CD4-positive, alpha-beta memory T cell (primary cell): Measurements from ENCODE around the gene TRPC4. TPM values are rescaled to one million over a fixed set of nuclear protein-coding genes. Genes with fewer than 3 reads are reported as not detected.

ENCODE experiments used
- CTCF ChIA-PET: fragments of 350-600 bp; sonication (Branson Sonifier 250); formaldehyde crosslinking; loops from one replicate; lab custom pipeline; 2021; ENCODE audit warnings: inconsistent platforms; ENCODE audit not compliant: partially characterized antibody; lab: Charles Lee
- POLR2A ChIA-PET: fragments of 350-600 bp; sonication (Branson Sonifier 250); formaldehyde crosslinking; loops from one replicate; lab custom pipeline; 2021; ENCODE audit not compliant: partially characterized antibody; lab: Charles Lee
- DNase-seq, 5 donors: peaks; one replicate each; pipeline versions ENCODE4 v3.0.0 to v3.0.0-alpha.2; 2020 to 2022; ENCODE audit warnings: mixed read lengths in 1 of 5
- H3K27ac ChIP-seq: one replicate; pipeline ENCODE4 v1.7.0; 2013; ENCODE audit warnings: low read depth, low read length
- H3K27me3 ChIP-seq: 2 replicates; pipeline ENCODE4 v1.7.0; 2013; ENCODE audit warnings: mild to moderate bottlenecking, low read length, moderate library complexity; ENCODE audit not compliant: insufficient read depth
- H3K36me3 ChIP-seq: 2 replicates; pipeline ENCODE4 v1.7.0; 2013; ENCODE audit warnings: mild to moderate bottlenecking, low read length, moderate library complexity; ENCODE audit not compliant: insufficient read depth
- H3K4me1 ChIP-seq: 2 replicates; pipeline ENCODE4 v1.7.0; 2013; ENCODE audit warnings: mild to moderate bottlenecking, low read length, moderate library complexity; ENCODE audit not compliant: insufficient read depth
- H3K4me3 ChIP-seq, 2 donors: one replicate each; pipeline ENCODE4 v1.7.0; 2013; ENCODE audit warnings: low read length in 2 of 2, mild to moderate bottlenecking in 1 of 2
- H3K9me3 ChIP-seq, 2 donors: one replicate each; pipeline ENCODE4 v1.7.0; 2013; ENCODE audit warnings: low read length in 2 of 2, control low read depth in 1 of 2; ENCODE audit not compliant: control insufficient read depth in 1 of 2
- H3K27ac Mint-ChIP-seq, 7 donors: one replicate each; pipeline ENCODE4 v1.8.0; 2020 to 2021; ENCODE audit warnings: mixed read lengths in 7 of 7, mild to moderate bottlenecking in 6 of 7, inconsistent platforms in 3 of 7, moderate library complexity in 3 of 7
- H3K27me3 Mint-ChIP-seq, 2 donors: one replicate each; pipeline ENCODE4 v1.8.0; 2020 to 2021; ENCODE audit warnings: mixed read lengths in 2 of 2
- H3K36me3 Mint-ChIP-seq, 2 donors: one replicate each; pipeline ENCODE4 v1.8.0; 2020 to 2021; ENCODE audit warnings: mixed read lengths in 2 of 2, inconsistent platforms in 1 of 2, mild to moderate bottlenecking in 1 of 2
- H3K4me1 Mint-ChIP-seq, 4 donors: one replicate each; pipeline ENCODE4 v1.8.0; 2020 to 2021; ENCODE audit warnings: mixed read lengths in 4 of 4, mild to moderate bottlenecking in 1 of 4
- H3K4me3 Mint-ChIP-seq, 8 donors: one replicate each; pipeline ENCODE4 v1.8.0; 2020 to 2021; ENCODE audit warnings: mixed read lengths in 8 of 8, mild to moderate bottlenecking in 7 of 8, moderate library complexity in 6 of 8, inconsistent platforms in 3 of 8
- H3K9me3 Mint-ChIP-seq, 8 donors: one replicate each; pipeline ENCODE4 v1.8.0; 2020 to 2021; ENCODE audit warnings: mixed read lengths in 8 of 8, mild to moderate bottlenecking in 5 of 8, inconsistent platforms in 3 of 8, moderate library complexity in 1 of 8
- intact Hi-C: fragments of 100-400 bp; cut with micrococcal nuclease; formaldehyde crosslinking; loops from one replicate; pipeline ENCODE4 v1.15.1; 2023
- polyA plus RNA-seq, 2 donors: library from polyadenylated mRNA; unstranded; fragments of 300-500 nt; fragmentation: Illumina TruSeq; gene quantifications; one replicate each; pipeline ENCODE4 v1.2.3, GENCODE V29; 2021
- total RNA-seq, 2 experiments: library from RNA; stranded (reverse); gene quantifications; one replicate each; pipeline ENCODE4 v1.2.3, GENCODE V29; 2021

TRPC4 gene
- total and polyA plus RNA-seq, 4 experiments from 2014 or later = not detected

DNA sequence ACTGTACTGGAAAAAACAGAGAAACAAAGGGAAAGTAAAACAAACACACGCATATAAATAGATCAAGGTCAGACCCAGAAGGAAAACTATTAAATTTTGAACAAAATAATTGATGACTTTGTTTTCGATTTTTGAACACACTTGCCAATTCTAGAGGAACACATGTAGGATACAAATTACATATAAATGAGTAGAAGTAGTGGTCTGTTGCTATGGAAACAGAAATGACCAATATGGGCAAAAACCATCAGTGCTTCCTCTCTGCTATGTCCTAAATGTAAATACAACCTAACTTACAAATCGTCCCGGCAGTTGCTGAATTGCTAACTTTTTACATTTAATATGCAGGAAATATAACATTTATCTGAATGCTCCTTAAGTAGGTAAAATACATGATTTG, 205.8 kb downstream of the TRPC4 start:
- H3K27me3 Mint-ChIP-seq = no peaks in the 10 kb centered on the region
- Histone ChIP-seq H3K9me3 (no peaks in the 10 kb centered on the region), H3K4me1 (no peaks in the 10 kb centered on the region), H3K4me3 (no peak overlapping the region), H3K27me3 (no peaks in the 10 kb centered on the region), H3K27ac (no peak overlapping the region), H3K36me3 (no peaks in the 10 kb centered on the region)
- DNase-seq = no peak
- no peak overlapping the region for H3K27ac Mint-ChIP-seq
- no peaks in the 10 kb centered on the region for H3K36me3 Mint-ChIP-seq
- H3K4me1 Mint-ChIP-seq = no peaks in the 10 kb centered on the region
- no peak overlapping the region for H3K4me3 Mint-ChIP-seq
- POLR2A ChIA-PET = no interaction called here
- CTCF ChIA-PET = no interaction called here
- intact Hi-C loops = no loop called here
- peaks cover 0 to 3% (median under 1%) of the 10 kb centered on the region in 8 donors for H3K9me3 Mint-ChIP-seq

DNA sequence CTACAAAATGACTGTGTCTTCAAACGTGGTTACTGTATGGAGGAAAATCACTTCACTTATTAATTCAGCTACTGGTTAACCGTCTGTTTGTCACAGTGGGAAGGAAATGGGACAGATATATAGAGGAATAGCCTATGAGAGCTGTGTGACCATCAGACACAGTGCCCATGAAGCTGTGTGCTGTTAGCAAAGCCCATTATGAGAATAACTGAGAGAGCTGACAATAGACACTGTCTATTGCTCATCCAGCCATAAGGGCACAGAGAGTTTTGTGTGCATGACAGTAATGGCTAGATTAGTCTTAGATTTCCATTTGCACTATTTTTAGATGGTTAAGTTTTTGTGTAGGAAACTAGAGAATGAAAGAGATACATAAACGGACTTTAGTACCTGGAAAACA, 206.9 kb downstream of the TRPC4 start:
- no peak overlapping the region for H3K27ac Mint-ChIP-seq
- Histone ChIP-seq H3K4me1 (no peaks in the 10 kb centered on the region), H3K27ac (no peak overlapping the region), H3K27me3 (no peaks in the 10 kb centered on the region), H3K9me3 (no peaks in the 10 kb centered on the region), H3K4me3 (no peak overlapping the region), H3K36me3 (no peaks in the 10 kb centered on the region)
- no peak for DNase-seq
- intact Hi-C loops = no loop called here
- peaks cover 0 to 3% (median 0%) of the 10 kb centered on the region in 8 donors for H3K9me3 Mint-ChIP-seq
- POLR2A ChIA-PET = no interaction called here
- H3K4me1 Mint-ChIP-seq = no peaks in the 10 kb centered on the region
- H3K27me3 Mint-ChIP-seq = no peaks in the 10 kb centered on the region
- CTCF ChIA-PET = no interaction called here
- no peaks in the 10 kb centered on the region for H3K36me3 Mint-ChIP-seq
- no peak overlapping the region for H3K4me3 Mint-ChIP-seq

DNA sequence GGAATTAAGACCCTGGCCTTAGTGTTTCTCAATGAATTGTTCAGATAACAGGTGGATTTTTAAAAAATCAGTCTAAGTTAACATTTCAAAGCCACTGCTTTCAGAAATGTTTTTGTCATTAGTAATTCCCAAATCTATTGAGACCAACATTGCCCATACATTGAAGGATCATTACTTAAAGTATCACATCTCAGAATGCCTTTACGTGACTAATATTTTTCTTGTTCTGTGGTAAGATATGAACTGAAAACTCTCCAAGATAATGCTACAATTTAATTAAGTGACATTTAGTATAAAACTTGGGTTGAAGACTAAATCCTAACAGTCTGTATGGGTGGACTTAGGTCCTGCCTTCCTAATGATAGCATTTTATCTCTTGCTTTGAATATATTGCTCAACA, 211.6 kb downstream of the TRPC4 start:
- CTCF ChIA-PET = no interaction called here
- POLR2A ChIA-PET = no interaction called here
- Histone ChIP-seq H3K4me3 (no peak overlapping the region), H3K4me1 (no peaks in the 10 kb centered on the region), H3K27ac (no peak overlapping the region), H3K36me3 (no peaks in the 10 kb centered on the region), H3K9me3 (no peaks in the 10 kb centered on the region), H3K27me3 (no peaks in the 10 kb centered on the region)
- Mint-ChIP-seq H3K27ac (no peak overlapping the region), H3K4me1 (no peaks in the 10 kb centered on the region), H3K27me3 (no peaks in the 10 kb centered on the region), H3K9me3 (peaks cover 0 to 4% (median 0%) of the 10 kb centered on the region in 8 donors), H3K36me3 (no peaks in the 10 kb centered on the region), H3K4me3 (no peak overlapping the region)
- intact Hi-C loops = no loop called here
- no peak for DNase-seq

DNA sequence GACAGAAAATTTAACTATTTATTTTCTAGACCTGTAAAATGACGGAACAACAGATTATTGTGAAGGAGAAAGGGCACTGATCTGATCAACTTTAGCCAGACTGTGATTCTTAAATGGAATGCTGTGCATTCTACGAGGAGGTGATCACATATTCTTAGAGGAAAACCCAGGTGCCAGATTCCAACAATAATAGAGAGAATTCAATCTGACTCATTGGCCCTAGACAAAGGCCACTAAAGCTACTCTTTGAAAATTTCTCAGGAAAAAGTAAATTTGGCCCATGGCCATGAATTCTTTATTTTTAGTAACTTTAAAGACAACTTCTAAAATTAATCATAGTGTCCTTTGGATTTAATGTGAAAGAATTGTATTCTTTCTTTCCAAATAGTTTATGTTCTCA, 212.4 kb downstream of the TRPC4 start:
- H3K27me3 ChIP-seq = no peaks in the 10 kb centered on the region
- no peak overlapping the region for H3K4me3 Mint-ChIP-seq
- no peak overlapping the region for H3K4me3 ChIP-seq
- intact Hi-C loops = no loop called here
- no peaks in the 10 kb centered on the region for H3K36me3 ChIP-seq
- no peaks in the 10 kb centered on the region for H3K36me3 Mint-ChIP-seq
- ChIA-PET CTCF (no interaction called here), POLR2A (no interaction called here)
- no peaks in the 10 kb centered on the region for H3K4me1 Mint-ChIP-seq
- no peak overlapping the region for H3K27ac Mint-ChIP-seq
- no peaks in the 10 kb centered on the region for H3K4me1 ChIP-seq
- no peak overlapping the region for H3K27ac ChIP-seq
- H3K9me3 ChIP-seq = no peaks in the 10 kb centered on the region
- no peak for DNase-seq
- no peaks in the 10 kb centered on the region for H3K27me3 Mint-ChIP-seq
- H3K9me3 Mint-ChIP-seq = peaks cover 0 to 7% (median 0%) of the 10 kb centered on the region in 8 donors

DNA sequence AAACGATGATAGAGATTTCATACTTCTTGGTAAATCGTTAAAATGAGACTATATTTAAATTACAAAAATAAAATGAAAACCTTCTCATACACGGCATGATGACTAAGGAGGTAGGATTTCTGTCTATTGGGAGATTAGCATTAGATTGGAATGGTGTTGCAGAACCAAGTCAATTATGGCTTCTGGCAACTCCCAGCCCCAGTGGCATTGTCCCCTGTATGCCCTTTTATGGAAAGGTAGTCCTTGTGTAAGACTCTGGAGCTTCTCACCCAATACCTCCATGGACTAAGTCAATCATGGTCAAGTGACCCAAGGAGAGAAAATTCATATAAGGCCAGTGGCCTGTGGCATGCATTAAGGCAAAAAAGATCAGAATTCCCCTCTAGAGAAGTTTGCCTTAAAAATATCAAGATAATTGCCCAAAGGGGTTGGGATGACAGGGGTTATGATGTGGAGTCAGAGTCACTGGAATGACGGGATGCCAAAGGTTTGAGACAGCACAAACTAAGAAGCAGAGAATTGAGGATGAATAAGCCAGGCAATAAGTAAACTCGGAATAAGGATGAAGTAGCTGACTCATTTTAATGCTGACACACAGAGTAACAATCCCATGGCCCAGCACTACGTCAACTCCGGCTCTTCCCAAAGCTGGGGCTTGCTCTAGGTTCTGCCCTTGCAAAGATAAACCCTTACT, 213.2 kb downstream of the TRPC4 start:
- intact Hi-C loops = no loop called here
- no peaks in the 10 kb centered on the region for H3K36me3 Mint-ChIP-seq
- no peak for DNase-seq
- H3K27me3 Mint-ChIP-seq = no peaks in the 10 kb centered on the region
- no peak overlapping the region for H3K27ac ChIP-seq
- ChIA-PET CTCF (no interaction called here), POLR2A (no interaction called here)
- no peaks in the 10 kb centered on the region for H3K4me1 ChIP-seq
- H3K4me3 Mint-ChIP-seq = no peak overlapping the region
- no peaks in the 10 kb centered on the region for H3K27me3 ChIP-seq
- H3K4me3 ChIP-seq = no peak overlapping the region
- H3K27ac Mint-ChIP-seq = no peak overlapping the region
- no peaks in the 10 kb centered on the region for H3K36me3 ChIP-seq
- peaks cover 0 to 7% (median 0%) of the 10 kb centered on the region in 8 donors for H3K9me3 Mint-ChIP-seq
- H3K4me1 Mint-ChIP-seq = no peaks in the 10 kb centered on the region
- no peaks in the 10 kb centered on the region for H3K9me3 ChIP-seq

DNA sequence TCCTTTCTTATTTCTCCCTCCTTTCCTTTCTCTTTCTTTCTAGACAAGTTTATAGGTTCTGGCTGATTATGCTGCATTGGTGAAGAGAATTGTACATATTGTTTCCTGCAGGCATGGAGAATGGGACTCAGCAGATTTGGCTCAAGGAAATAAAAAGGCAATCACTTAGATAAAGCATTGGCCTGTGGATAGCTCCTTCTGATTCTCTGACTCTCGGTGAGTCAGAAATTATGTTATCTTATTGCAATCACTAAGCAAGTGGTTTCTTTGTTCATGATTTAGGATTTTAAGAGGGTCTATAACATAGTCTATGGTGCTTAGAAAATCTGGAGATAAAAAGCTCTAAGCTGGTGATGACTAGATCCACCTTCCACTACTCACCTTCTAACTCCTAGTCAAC, 217.0 kb downstream of the TRPC4 start:
- no peak overlapping the region for H3K27ac Mint-ChIP-seq
- intact Hi-C loops = no loop called here
- Histone ChIP-seq H3K27ac (no peak overlapping the region), H3K4me3 (no peak overlapping the region), H3K36me3 (no peaks in the 10 kb centered on the region), H3K9me3 (no peaks in the 10 kb centered on the region), H3K4me1 (no peaks in the 10 kb centered on the region), H3K27me3 (no peaks in the 10 kb centered on the region)
- H3K4me1 Mint-ChIP-seq = no peaks in the 10 kb centered on the region
- H3K9me3 Mint-ChIP-seq = peaks cover 0 to 9% (median 0%) of the 10 kb centered on the region in 8 donors
- CTCF ChIA-PET = no interaction called here
- POLR2A ChIA-PET = no interaction called here
- H3K27me3 Mint-ChIP-seq = no peaks in the 10 kb centered on the region
- H3K36me3 Mint-ChIP-seq = no peaks in the 10 kb centered on the region
- H3K4me3 Mint-ChIP-seq = no peak overlapping the region
- DNase-seq = no peak

DNA sequence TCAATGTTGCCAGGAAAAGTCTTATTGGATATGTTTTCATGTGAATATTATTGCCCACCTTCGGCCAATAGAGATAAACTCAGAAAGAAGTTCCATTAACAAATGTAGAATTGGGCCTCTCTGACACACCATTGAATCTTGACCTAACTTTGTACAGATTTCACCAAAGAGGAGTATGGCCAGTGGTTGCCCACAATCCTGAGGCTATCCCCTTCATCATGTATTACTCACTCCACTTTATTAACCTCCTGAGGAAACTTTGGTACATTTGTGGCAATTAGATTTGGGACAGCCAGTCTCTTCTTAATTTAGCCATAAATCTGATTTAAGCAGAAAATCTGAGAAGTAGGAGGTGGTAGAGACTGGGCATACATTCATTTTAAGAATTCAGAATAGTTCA, 217.7 kb downstream of the TRPC4 start:
- CTCF ChIA-PET = no interaction called here
- Mint-ChIP-seq H3K4me1 (no peaks in the 10 kb centered on the region), H3K27ac (no peak overlapping the region), H3K4me3 (no peak overlapping the region), H3K27me3 (no peaks in the 10 kb centered on the region), H3K9me3 (peaks cover 0 to 9% (median 0%) of the 10 kb centered on the region in 8 donors), H3K36me3 (no peaks in the 10 kb centered on the region)
- Histone ChIP-seq H3K4me1 (no peaks in the 10 kb centered on the region), H3K27me3 (no peaks in the 10 kb centered on the region), H3K9me3 (no peaks in the 10 kb centered on the region), H3K36me3 (no peaks in the 10 kb centered on the region), H3K4me3 (no peak overlapping the region), H3K27ac (no peak overlapping the region)
- intact Hi-C loops = no loop called here
- POLR2A ChIA-PET = no interaction called here
- no peak for DNase-seq
